IMR-90 (cell line): Measurements from ENCODE around the gene FOCAD. TPM values are rescaled to one million over a fixed set of nuclear protein-coding genes. Genes with fewer than 3 reads are reported as not detected.

Experiments
- ATAC-seq: fragments of 200-7000 bp; cut with Tn5 transposase; 2 replicates; pipeline ENCODE4 v1.9.1; 2020; ENCODE audit warnings: low read depth, mild to moderate bottlenecking, moderate library complexity
- BruUV-seq: library from RNA; stranded (reverse); fragments of 400-500 nt; replicated peaks from 2 replicates; lab custom pipeline; 2021; lab: Mats Ljungman, UMichigan
- CTCF ChIA-PET: fragments of 300-600 bp; formaldehyde crosslinking; extraction: SDS; loops from one replicate; lab custom pipeline; 2021; ENCODE audit warnings: antibody characterized with exemption; lab: Yijun Ruan, JAX
- POLR2A ChIA-PET: fragments of 300-600 bp; sonication (Branson Sonifier 250); formaldehyde crosslinking; loops from one replicate; lab custom pipeline; 2022; ENCODE audit warnings: antibody characterized with exemption; ENCODE audit not compliant: unreplicated experiment; lab: Charles Lee
- DNase-seq: peaks from one replicate; pipeline ENCODE4 v3.0.0; 2013
- H2AFZ ChIP-seq: replicated peaks from 2 replicates; pipeline ENCODE3; 2013; ENCODE audit warnings: low read length, mild to moderate bottlenecking; ENCODE audit not compliant: poor library complexity
- H2AK5ac ChIP-seq: 2 replicates; pipeline ENCODE4 v1.6.1; 2013; ENCODE audit warnings: low read depth, low read length, inconsistent platforms
- H2AK9ac ChIP-seq: replicated peaks from 2 replicates; pipeline ENCODE3; 2013; ENCODE audit warnings: mild to moderate bottlenecking, low read depth, low read length, moderate library complexity; ENCODE audit not compliant: poor library complexity
- H2BK120ac ChIP-seq: 2 replicates; pipeline ENCODE4 v1.6.1; 2013; ENCODE audit warnings: low read depth, low read length, inconsistent platforms
- H2BK15ac ChIP-seq: 3 replicates; pipeline ENCODE4 v1.6.1; 2013; ENCODE audit warnings: low read depth, low read length, inconsistent platforms
- H2BK20ac ChIP-seq: 2 replicates; pipeline ENCODE4 v1.6.1; 2013; ENCODE audit warnings: low read depth, mild to moderate bottlenecking, inconsistent platforms, low read length, moderate library complexity
- H2BK5ac ChIP-seq: 2 replicates; pipeline ENCODE4 v1.6.1; 2013; ENCODE audit warnings: mild to moderate bottlenecking, low read depth, low read length, inconsistent platforms; ENCODE audit not compliant: poor library complexity, severe bottlenecking
- H3K14ac ChIP-seq: replicated peaks from 2 replicates; pipeline ENCODE4 v1.6.1; 2013; ENCODE audit warnings: low read depth, low read length, inconsistent platforms
- H3K18ac ChIP-seq: 2 replicates; pipeline ENCODE4 v1.6.1; 2013; ENCODE audit warnings: low read depth, low read length, control low read depth
- H3K23ac ChIP-seq: 2 replicates; pipeline ENCODE4 v1.6.1; 2013; ENCODE audit warnings: low read depth, low read length, inconsistent platforms
- H3K27ac ChIP-seq: 2 replicates; pipeline ENCODE4 v1.5.1; 2013; ENCODE audit warnings: mild to moderate bottlenecking, control low read depth, low read length; ENCODE audit not compliant: insufficient read depth
- H3K27me3 ChIP-seq: 2 replicates; pipeline ENCODE4 v1.6.1; 2013; ENCODE audit warnings: low read length; ENCODE audit not compliant: control insufficient read depth, insufficient read depth
- H3K36me3 ChIP-seq: 2 replicates; pipeline ENCODE4 v1.6.1; 2013; ENCODE audit warnings: low read length, mixed read lengths; ENCODE audit not compliant: control insufficient read depth, insufficient read depth
- H3K4ac ChIP-seq: 2 replicates; pipeline ENCODE4 v1.6.1; 2013; ENCODE audit warnings: low read depth, low read length, inconsistent platforms
- H3K4me1 ChIP-seq: 2 replicates; pipeline ENCODE4 v1.6.1; 2013; ENCODE audit warnings: low read length, mixed read lengths; ENCODE audit not compliant: control insufficient read depth, insufficient read depth
- H3K4me2 ChIP-seq: 2 replicates; pipeline ENCODE4 v1.6.1; 2013; ENCODE audit warnings: low read depth, mild to moderate bottlenecking, control low read depth, low read length, moderate library complexity
- H3K4me3 ChIP-seq: 2 replicates; pipeline ENCODE4 v1.5.1; 2013; ENCODE audit warnings: low read depth, mild to moderate bottlenecking, control low read depth, low read length, moderate library complexity; ENCODE audit not compliant: insufficient read depth
- H3K56ac ChIP-seq: 2 replicates; pipeline ENCODE4 v1.6.1; 2013; ENCODE audit warnings: low read length, inconsistent platforms; ENCODE audit not compliant: insufficient read depth; ENCODE audit errors: extremely low read depth
- H3K79me1 ChIP-seq, 2 experiments: 2 replicates each; pipeline ENCODE4 v1.6.1; 2013; ENCODE audit warnings: low read length in 2 of 2, inconsistent platforms in 1 of 2, low read depth in 1 of 2
- H3K9ac ChIP-seq: 2 replicates; pipeline ENCODE4 v1.6.1; 2013; ENCODE audit warnings: low read depth, low read length, control low read depth
- H3K9me1 ChIP-seq: 2 replicates; pipeline ENCODE4 v1.6.1; 2013; ENCODE audit warnings: low read length, inconsistent platforms; ENCODE audit not compliant: insufficient read depth
- H3K9me3 ChIP-seq: 2 replicates; pipeline ENCODE4 v1.6.1; 2013; ENCODE audit warnings: low read length; ENCODE audit not compliant: control insufficient read depth, insufficient read depth
- H4K20me1 ChIP-seq: 2 replicates; pipeline ENCODE4 v1.6.1; 2013; ENCODE audit warnings: low read length, inconsistent platforms; ENCODE audit not compliant: insufficient read depth
- H4K5ac ChIP-seq: 2 replicates; pipeline ENCODE4 v1.6.1; 2013; ENCODE audit warnings: mild to moderate bottlenecking, low read depth, low read length, control low read depth
- H4K8ac ChIP-seq, 2 experiments: 2 replicates each; pipeline ENCODE4 v1.6.1; 2013; ENCODE audit warnings: low read depth in 2 of 2, low read length in 2 of 2, control low read depth in 1 of 2, inconsistent platforms in 1 of 2
- H4K91ac ChIP-seq: 2 replicates; pipeline ENCODE4 v1.6.1; 2013; ENCODE audit warnings: low read depth, low read length, inconsistent platforms; ENCODE audit not compliant: insufficient read depth
- BHLHE40 ChIP-seq: fragments of 150-350 bp; IDR thresholded peaks from 2 replicates; pipeline ENCODE4 v1.6.1; 2016; ENCODE audit warnings: mild to moderate bottlenecking, low read depth, low read length
- CEBPB ChIP-seq: IDR thresholded peaks from 2 replicates; pipeline ENCODE4 v1.6.1; 2012; ENCODE audit warnings: low read depth, low read length, improper control_type of control experiment
- CHD1 ChIP-seq: IDR thresholded peaks from 2 replicates; pipeline ENCODE4 v1.6.1; 2012; ENCODE audit warnings: low read depth, low read length, improper control_type of control experiment
- ELK1 ChIP-seq: fragments of 150-350 bp; IDR thresholded peaks from 2 replicates; pipeline ENCODE4 v1.6.1; 2016; ENCODE audit warnings: low read depth, mild to moderate bottlenecking, low read length, moderate library complexity, borderline replicate concordance
- MAFK ChIP-seq: IDR thresholded peaks from 2 replicates; pipeline ENCODE4 v1.6.1; 2012; ENCODE audit warnings: low read depth, low read length, improper control_type of control experiment
- MAZ ChIP-seq: IDR thresholded peaks from 2 replicates; pipeline ENCODE4 v1.6.1; 2012; ENCODE audit warnings: low read depth, mild to moderate bottlenecking, low read length, improper control_type of control experiment, moderate library complexity, borderline replicate concordance
- MXI1 ChIP-seq: IDR thresholded peaks from 2 replicates; pipeline ENCODE4 v1.6.1; 2012; ENCODE audit warnings: low read depth, mild to moderate bottlenecking, low read length, moderate library complexity, borderline replicate concordance
- NFE2L2 ChIP-seq: fragments of 150-350 bp; IDR thresholded peaks from 2 replicates; pipeline ENCODE4 v1.6.1; 2016; ENCODE audit warnings: low read depth, mild to moderate bottlenecking, low read length
- POLR2A ChIP-seq: IDR thresholded peaks from 2 replicates; pipeline ENCODE4 v1.6.1; 2012; ENCODE audit warnings: mild to moderate bottlenecking, low read depth, low read length
- RAD21 ChIP-seq: IDR thresholded peaks from 2 replicates; pipeline ENCODE4 v1.6.1; 2012; ENCODE audit warnings: low read length, improper control_type of control experiment
- RCOR1 ChIP-seq: IDR thresholded peaks from 2 replicates; pipeline ENCODE4 v1.6.1; 2012; ENCODE audit warnings: mild to moderate bottlenecking, low read length, improper control_type of control experiment; ENCODE audit not compliant: insufficient replicate concordance
- RFX5 ChIP-seq: IDR thresholded peaks from 2 replicates; pipeline ENCODE4 v1.8.0; 2012; ENCODE audit warnings: low read depth, mild to moderate bottlenecking, low read length, moderate library complexity
- SMC3 ChIP-seq: fragments of 150-350 bp; IDR thresholded peaks from 2 replicates; pipeline ENCODE4 v1.6.1; 2016; ENCODE audit warnings: low read depth, mild to moderate bottlenecking, antibody characterized with exemption, low read length, moderate library complexity
- WGBS, 2 experiments: methylation state at CpG; one replicate each; pipeline versions ENCODE4 v1.1.5 to v1.1.7; 2013; ENCODE audit warnings: missing lambda C conversion rate in 2 of 2; ENCODE audit not compliant: insufficient read length in 1 of 2; ENCODE audit errors: extremely low coverage in 2 of 2; 5-methylcytosine and 5-hydroxymethylcytosine counted together
- dilution Hi-C: fragments of 300-500 bp; cut with HindIII; formaldehyde crosslinking; loops from one replicate; pipeline ENCODE4 v1.14.3; 2018; ENCODE audit warnings: low sequenced_read_pairs; ENCODE audit not compliant: unreplicated experiment
- in situ Hi-C: fragments of 300-500 bp; cut with MboI; formaldehyde crosslinking; loops from 3 replicates; pipeline ENCODE4 v1.14.3; 2019; ENCODE audit warnings: low sequenced_read_pairs, inconsistent platforms, mixed read lengths
- intact Hi-C: fragments of 100-400 bp; cut with micrococcal nuclease; formaldehyde crosslinking; loops from 2 replicates; pipeline ENCODE4 v1.10.0; 2022
- polyA plus RNA-seq, 3 experiments: library from polyadenylated mRNA; depleted of rRNA; stranded (reverse); fragments of >200 nt; gene quantifications; 2 replicates each; pipeline ENCODE4 v1.2.3, GENCODE V29; 2012; ENCODE audit warnings: low replicate concordance in 1 of 3
- total RNA-seq: library from RNA; depleted of rRNA; stranded (reverse); fragments of >200 nt; gene quantifications from 2 replicates; pipeline ENCODE4 v1.2.3, GENCODE V29; 2012
- TF ChIP-seq, protein P1 (sequence below): conservative IDR thresholded peaks from 2 replicates; pipeline ENCODE4 v1.5.1; 2012; ENCODE audit warnings: mild to moderate bottlenecking, low read depth, low read length, improper control_type of control experiment
- TF ChIP-seq, protein P2 (sequence below): fragments of 150-350 bp; IDR thresholded peaks from 2 replicates; pipeline ENCODE4 v1.6.1; 2017; ENCODE audit warnings: mild to moderate bottlenecking, antibody characterized with exemption, low read length, low read depth

FOCAD gene
- total and polyA plus RNA-seq, 2 of the 4 experiments (the other 2 are of a cell fraction): 28.8 to 91.2 TPM

- H3K23ac ChIP-seq: 0 out of 2 replicates have a peak overlapping the region, but pooled peaks have one; percentile 5
- H3K27me3 ChIP-seq: no peaks in the 10 kb centered on the region
- POLR2A ChIA-PET: no interaction called here
- H3K9me1 ChIP-seq: peaks cover 2% of the 10 kb centered on the region; the same call in 1 of the 2 replicates
- DNase-seq: peak; percentile 36
- no peak overlapping the region for H2BK5ac ChIP-seq
- H3K56ac ChIP-seq: no peak overlapping the region
- no peak overlapping the region for H3K27ac ChIP-seq
- no peaks in the 10 kb centered on the region for H4K20me1 ChIP-seq
- H2BK20ac ChIP-seq: no peak overlapping the region
- H3K4me3 ChIP-seq: no peak overlapping the region
- H4K91ac ChIP-seq: no peak overlapping the region
- no TSS peak for BruUV-seq
- no peak overlapping the region for H2AK5ac ChIP-seq
- H4K5ac ChIP-seq: no peak overlapping the region
- H3K9me3 ChIP-seq: no peaks in the 10 kb centered on the region
- no peak overlapping the region for H2AFZ ChIP-seq
- no peak overlapping the region for H3K4me2 ChIP-seq
- H3K14ac ChIP-seq: no peak overlapping the region
- peak; percentile 66 for ATAC-seq
- intact Hi-C loops (no loop called here), in situ Hi-C loops (no loop called here), dilution Hi-C loops (no loop called here)
- no peak overlapping the region for H4K8ac ChIP-seq
- peaks cover 0 to 4% of the 10 kb centered on the region in 2 experiments; a peak in 2 of 4 replicates for H3K79me1 ChIP-seq
- H3K36me3 ChIP-seq: no peaks in the 10 kb centered on the region
- CTCF ChIA-PET: interaction anchor here (1.1 kb wide), 1 partner anchor 12 kb away, joined by 3 read pairs; no protein-coding TSS in a partner anchor
- H2AK9ac ChIP-seq: no peak overlapping the region
- H2BK15ac ChIP-seq: no peak overlapping the region
- no peak overlapping the region for H3K4ac ChIP-seq
- no peak overlapping the region for H3K18ac ChIP-seq
- H3K4me1 ChIP-seq: 0 out of 2 replicates have a peak, but pooled peaks cover 2% of the 10 kb centered on the region
- no peak overlapping the region for H2BK120ac ChIP-seq
- WGBS, 2 experiments: 17% methylated on average over 1 of the region's 4 CpGs; no CpG with 5 or more reads in 1 of the 2 experiments
- no peak overlapping the region for H3K9ac ChIP-seq
- TF ChIP-seq MAFK (no peak), RFX5 (no peak), MXI1 (no peak), MAZ (no peak), BHLHE40 (no peak), POLR2A (no peak), SMC3 (no peak), RAD21 (no peak), ELK1 (no peak), CEBPB (no peak), CHD1 (no peak), RCOR1 (no peak), NFE2L2 (no peak)
- TF ChIP-seq, protein P1, sequence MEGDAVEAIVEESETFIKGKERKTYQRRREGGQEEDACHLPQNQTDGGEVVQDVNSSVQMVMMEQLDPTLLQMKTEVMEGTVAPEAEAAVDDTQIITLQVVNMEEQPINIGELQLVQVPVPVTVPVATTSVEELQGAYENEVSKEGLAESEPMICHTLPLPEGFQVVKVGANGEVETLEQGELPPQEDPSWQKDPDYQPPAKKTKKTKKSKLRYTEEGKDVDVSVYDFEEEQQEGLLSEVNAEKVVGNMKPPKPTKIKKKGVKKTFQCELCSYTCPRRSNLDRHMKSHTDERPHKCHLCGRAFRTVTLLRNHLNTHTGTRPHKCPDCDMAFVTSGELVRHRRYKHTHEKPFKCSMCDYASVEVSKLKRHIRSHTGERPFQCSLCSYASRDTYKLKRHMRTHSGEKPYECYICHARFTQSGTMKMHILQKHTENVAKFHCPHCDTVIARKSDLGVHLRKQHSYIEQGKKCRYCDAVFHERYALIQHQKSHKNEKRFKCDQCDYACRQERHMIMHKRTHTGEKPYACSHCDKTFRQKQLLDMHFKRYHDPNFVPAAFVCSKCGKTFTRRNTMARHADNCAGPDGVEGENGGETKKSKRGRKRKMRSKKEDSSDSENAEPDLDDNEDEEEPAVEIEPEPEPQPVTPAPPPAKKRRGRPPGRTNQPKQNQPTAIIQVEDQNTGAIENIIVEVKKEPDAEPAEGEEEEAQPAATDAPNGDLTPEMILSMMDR: no peak
- TF ChIP-seq, protein P2, sequence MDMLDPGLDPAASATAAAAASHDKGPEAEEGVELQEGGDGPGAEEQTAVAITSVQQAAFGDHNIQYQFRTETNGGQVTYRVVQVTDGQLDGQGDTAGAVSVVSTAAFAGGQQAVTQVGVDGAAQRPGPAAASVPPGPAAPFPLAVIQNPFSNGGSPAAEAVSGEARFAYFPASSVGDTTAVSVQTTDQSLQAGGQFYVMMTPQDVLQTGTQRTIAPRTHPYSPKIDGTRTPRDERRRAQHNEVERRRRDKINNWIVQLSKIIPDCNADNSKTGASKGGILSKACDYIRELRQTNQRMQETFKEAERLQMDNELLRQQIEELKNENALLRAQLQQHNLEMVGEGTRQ: no peak
Observed at GRCh38 chr9:20962536-20963225, 278.6 kb downstream of the FOCAD start.
